Sigmoid colon (tissue), 7 donors: ENCODE measurements around the gene SPESP1. TPM values are rescaled to one million over a fixed set of nuclear protein-coding genes. Genes with fewer than 3 reads are reported as not detected.

Experiments used
- DNase-seq: peaks from one replicate; pipeline ENCODE4 v3.0.0-alpha.2; 2019
- H3K27ac ChIP-seq, 4 donors: fragments of 200-600 bp; sonication (generic); one replicate each; pipeline ENCODE4 v1.5.1; 2016 to 2019; ENCODE audit warnings: mild to moderate bottlenecking in 1 of 4
- H3K27me3 ChIP-seq, 3 donors: fragments of 200-600 bp; sonication (generic); one replicate each; pipeline ENCODE4 v1.5.1; 2019; ENCODE audit warnings: mild to moderate bottlenecking in 1 of 3
- H3K36me3 ChIP-seq, 4 donors: fragments of 200-600 bp; sonication (generic); one replicate each; pipeline ENCODE4 v1.5.1; 2016 to 2019
- H3K4me1 ChIP-seq, 4 donors: fragments of 200-600 bp; sonication (generic); one replicate each; pipeline ENCODE4 v1.5.1; 2017 to 2019
- H3K4me3 ChIP-seq, 4 donors: fragments of 200-600 bp; sonication (generic); one replicate each; pipeline ENCODE4 v1.5.1; 2017 to 2019; ENCODE audit warnings: mild to moderate bottlenecking in 2 of 4, moderate library complexity in 1 of 4
- H3K9me3 ChIP-seq, 4 donors: fragments of 200-600 bp in 3 of 4; sonication (generic) in 3 of 4; one replicate each; pipeline versions ENCODE4 v1.5.1 to v1.6.1; 2013 to 2019
- CTCF ChIP-seq, 4 experiments: fragments of 450-650 bp in 3 of 4; fragments of 200-600 bp in 1 of 4; IDR thresholded peaks; one replicate each; pipeline ENCODE4 v1.5.1; 2016 to 2019; ENCODE audit warnings: antibody characterized with exemption in 4 of 4, mild to moderate bottlenecking in 3 of 4, moderate library complexity in 2 of 4
- EP300 ChIP-seq, 4 donors: sonication (generic); formaldehyde crosslinking; IDR thresholded peaks; one replicate each; pipeline ENCODE4 v1.6.1; 2017; ENCODE audit warnings: antibody characterized with exemption in 4 of 4
- POLR2A ChIP-seq, 2 donors: fragments of 450-650 bp; IDR thresholded peaks; one replicate each; pipeline ENCODE4 v1.6.1; 2016; ENCODE audit warnings: antibody characterized with exemption in 2 of 2, mild to moderate bottlenecking in 2 of 2, moderate library complexity in 2 of 2
- POLR2AphosphoS5 ChIP-seq, 4 donors: sonication (generic); formaldehyde crosslinking; IDR thresholded peaks; one replicate each; pipeline ENCODE4 v1.6.1; 2017; ENCODE audit warnings: antibody characterized with exemption in 4 of 4
- WGBS, 2 donors: extraction: QIAGEN DNeasy Blood & Tissue Kit; methylation state at CpG; one replicate each; pipeline ENCODE4 v1.1.7; 2013; 5-methylcytosine and 5-hydroxymethylcytosine counted together
- intact Hi-C: fragments of 100-400 bp; cut with DNase I; formaldehyde crosslinking; loops from one replicate; pipeline ENCODE4 v1.15.1; 2023
- polyA plus RNA-seq, 3 donors: library from polyadenylated mRNA; stranded (reverse); fragments of 200-250 nt; gene quantifications; one replicate each; pipeline ENCODE4 v1.2.3, GENCODE V29; 2013
- total RNA-seq, 4 donors: library from RNA; depleted of rRNA; stranded (reverse); fragments of >200 nt; gene quantifications; one replicate each; pipeline ENCODE4 v1.1.0, GENCODE V29; 2016
- donor health status: healthy with polysubstance abuse.
- donor health status: Bipolar disorder and iron deficiency.
- donor health status: healthy.

The SPESP1 gene
- total and polyA plus RNA-seq, 7 donors = 1.5 to 3.6 (median 2.7) TPM; not detected in 2

GRCh38 chr15:68983961-68984481 is 53.7 kb downstream of the SPESP1 start:
- Histone ChIP-seq H3K9me3 (no peaks in the 10 kb centered on the region), H3K4me3 (no peak overlapping the region), H3K4me1 (no peaks in the 10 kb centered on the region), H3K27me3 (no peaks in the 10 kb centered on the region), H3K27ac (no peak overlapping the region), H3K36me3 (no peaks in the 10 kb centered on the region)
- intact Hi-C loops = no loop called here
- TF ChIP-seq CTCF (IDR thresholded peaks at IDR 0.05) (no peak), EP300 (IDR thresholded peaks at IDR 0.05) (no peak), POLR2A (IDR thresholded peaks at IDR 0.05) (no peak)
- WGBS, 2 donors = 72 to 82% methylated on average over 4 of the region's 4 CpGs
- no peak for DNase-seq

GRCh38 chr15:68984586-68984985 is 54.3 kb downstream of the SPESP1 start:
- WGBS, 2 donors = 87 to 92% methylated on average over 3 of the region's 3 CpGs

GRCh38 chr15:68985361-68985891 is 55.1 kb downstream of the SPESP1 start:
- H3K4me3 ChIP-seq = no peak overlapping the region
- H3K4me1 ChIP-seq = no peaks in the 10 kb centered on the region
- TF ChIP-seq CTCF (IDR thresholded peaks at IDR 0.05) (no peak), EP300 (IDR thresholded peaks at IDR 0.05) (no peak), POLR2AphosphoS5 (IDR thresholded peaks at IDR 0.05) (no peak), POLR2A (IDR thresholded peaks at IDR 0.05) (no peak)
- no peaks in the 10 kb centered on the region for H3K9me3 ChIP-seq
- no peaks in the 10 kb centered on the region for H3K27me3 ChIP-seq
- H3K36me3 ChIP-seq = no peaks in the 10 kb centered on the region
- 86 to 90% methylated on average over 5 of the region's 5 CpGs for WGBS, 2 donors
- DNase-seq = no peak
- no peak overlapping the region for H3K27ac ChIP-seq
- intact Hi-C loops = no loop called here

More at GRCh38 chr15:68984586-68984985, 54.3 kb downstream of the SPESP1 start:
- Histone ChIP-seq H3K36me3 (no peaks in the 10 kb centered on the region), H3K27ac (no peak overlapping the region), H3K4me3 (no peak overlapping the region), H3K4me1 (no peaks in the 10 kb centered on the region), H3K27me3 (no peaks in the 10 kb centered on the region), H3K9me3 (no peaks in the 10 kb centered on the region)
- intact Hi-C loops = no loop called here
- TF ChIP-seq POLR2AphosphoS5 (IDR thresholded peaks at IDR 0.05) (no peak), CTCF (IDR thresholded peaks at IDR 0.05) (no peak), POLR2A (IDR thresholded peaks at IDR 0.05) (no peak), EP300 (IDR thresholded peaks at IDR 0.05) (no peak)
- no peak for DNase-seq

GRCh38 chr15:68986322-68986721 is 56.0 kb downstream of the SPESP1 start:
- intact Hi-C loops = no loop called here
- no peak for DNase-seq
- H3K4me1 ChIP-seq = no peaks in the 10 kb centered on the region
- no peaks in the 10 kb centered on the region for H3K36me3 ChIP-seq
- TF ChIP-seq POLR2A (IDR thresholded peaks at IDR 0.05) (no peak), CTCF (IDR thresholded peaks at IDR 0.05) (no peak), EP300 (IDR thresholded peaks at IDR 0.05) (no peak)
- no peak overlapping the region for H3K27ac ChIP-seq
- H3K4me3 ChIP-seq = no peak overlapping the region
- no peaks in the 10 kb centered on the region for H3K9me3 ChIP-seq
- 83 to 86% methylated on average over 5 of the region's 5 CpGs for WGBS, 2 donors
- no peaks in the 10 kb centered on the region for H3K27me3 ChIP-seq

DNA sequence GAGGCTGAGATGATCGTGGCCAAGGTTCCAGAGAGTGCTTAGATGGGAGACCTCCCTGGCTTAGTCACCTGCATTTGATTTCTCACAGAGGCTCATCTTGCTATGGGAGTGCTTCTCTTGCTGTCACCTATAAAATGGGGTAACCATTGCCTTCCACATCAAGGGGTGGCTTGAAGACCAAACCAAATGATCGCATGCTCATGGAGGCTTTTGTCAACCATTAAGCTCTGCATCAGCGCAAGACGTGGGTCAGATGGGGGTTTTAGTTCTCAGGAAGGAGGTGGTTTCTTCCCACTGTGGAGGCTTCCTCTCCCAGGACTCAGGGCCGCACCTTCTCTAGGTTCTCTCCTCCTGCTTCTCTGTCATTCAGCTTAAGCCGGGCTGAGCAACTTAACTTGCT is 56.8 kb downstream of the SPESP1 start:
- WGBS, 2 donors = 89% methylated on average over 6 of the region's 6 CpGs
- no peak overlapping the region for H3K27ac ChIP-seq
- TF ChIP-seq EP300 (IDR thresholded peaks at IDR 0.05) (no peak), CTCF (IDR thresholded peaks at IDR 0.05) (no peak), POLR2A (IDR thresholded peaks at IDR 0.05) (no peak), POLR2AphosphoS5 (IDR thresholded peaks at IDR 0.05) (no peak)
- H3K4me1 ChIP-seq = no peaks in the 10 kb centered on the region
- H3K4me3 ChIP-seq = no peak overlapping the region
- no peaks in the 10 kb centered on the region for H3K36me3 ChIP-seq
- no peaks in the 10 kb centered on the region for H3K27me3 ChIP-seq
- no peak for DNase-seq
- intact Hi-C loops = no loop called here
- H3K9me3 ChIP-seq = no peaks in the 10 kb centered on the region
